ES-I3 (cell line): ENCODE measurements around the gene MLLT1.

Experiments used
- H3K36me3 ChIP-seq: 2 replicates; pipeline ENCODE4 v1.6.1; 2013; ENCODE audit warnings: mild to moderate bottlenecking, low read length, control low read depth, moderate library complexity; ENCODE audit not compliant: insufficient read depth
- H3K4me1 ChIP-seq: 2 replicates; pipeline ENCODE4 v1.6.1; 2013; ENCODE audit warnings: mild to moderate bottlenecking, control low read depth, low read length; ENCODE audit not compliant: insufficient read depth
- H3K9ac ChIP-seq: 2 replicates; pipeline ENCODE4 v1.6.1; 2013; ENCODE audit warnings: low read depth, mild to moderate bottlenecking, low read length, moderate library complexity
- H3K9me3 ChIP-seq: 2 replicates; pipeline ENCODE4 v1.6.1; 2013; ENCODE audit warnings: mild to moderate bottlenecking, low read length, moderate library complexity; ENCODE audit not compliant: control insufficient read depth, insufficient read depth

Gene MLLT1

DNA sequence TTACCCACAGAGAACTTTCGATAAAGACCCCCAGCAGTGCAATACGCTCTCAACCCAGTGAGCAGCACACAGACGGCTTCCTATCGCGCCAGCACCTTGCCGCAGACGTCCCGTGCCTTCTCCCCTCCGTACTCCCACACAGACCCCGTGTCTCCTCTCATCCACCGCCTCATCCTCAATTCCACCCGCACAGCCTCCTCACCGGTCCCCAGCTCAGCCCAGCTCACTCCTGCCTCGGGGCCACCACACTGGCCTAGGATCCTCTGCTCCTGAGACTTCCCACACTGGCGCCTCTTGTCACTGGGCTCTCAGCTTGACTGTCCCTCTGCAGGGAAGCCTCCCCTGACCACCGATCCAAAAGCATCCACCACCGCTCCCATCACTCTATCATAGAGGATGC lies 9.0 kb downstream of the MLLT1 start:
- H3K4me1 ChIP-seq: peaks cover 42% of the 10 kb centered on the region
- no peaks in the 10 kb centered on the region for H3K9me3 ChIP-seq
- no peaks in the 10 kb centered on the region; the same call in 1 of the 2 replicates for H3K36me3 ChIP-seq
- H3K9ac ChIP-seq: no peak overlapping the region

DNA sequence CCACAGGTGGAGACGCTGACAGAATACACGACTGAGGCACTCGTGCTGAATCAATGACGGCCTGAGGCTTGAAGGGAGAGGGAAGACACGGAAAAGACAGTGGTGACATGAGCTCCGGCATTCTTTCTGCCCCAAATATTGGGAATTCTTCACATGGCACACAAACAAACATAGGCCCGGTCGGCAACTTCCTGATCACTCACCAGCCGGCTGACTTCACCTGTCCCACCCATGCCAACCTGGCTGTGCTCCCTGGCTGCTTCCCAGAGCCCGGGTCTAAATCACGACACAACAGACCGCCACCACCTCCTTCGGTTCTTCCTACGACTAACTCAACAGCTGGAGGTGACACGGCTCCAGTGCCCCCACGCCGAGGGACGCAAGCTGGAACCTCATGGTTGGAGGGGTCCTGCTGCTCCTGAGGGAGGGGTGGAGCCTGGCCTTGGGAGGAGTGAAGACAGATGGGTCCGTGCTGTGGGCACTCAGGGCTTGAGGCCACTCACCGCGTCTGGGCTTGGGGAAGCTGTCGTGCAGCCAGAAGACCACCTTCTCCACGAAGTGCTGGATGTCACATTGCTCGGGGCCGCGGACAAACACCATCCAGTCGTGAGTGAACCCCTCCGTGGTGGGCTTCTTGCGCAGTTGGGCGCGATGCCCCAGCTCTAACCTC lies 9.6 kb downstream of the MLLT1 start:
- Histone ChIP-seq H3K36me3 (no peaks in the 10 kb centered on the region; the same call in 1 of the 2 replicates), H3K9ac (no peak overlapping the region), H3K9me3 (no peaks in the 10 kb centered on the region), H3K4me1 (peaks cover 41% of the 10 kb centered on the region)

GRCh38 chr19:6269101-6269886 lies 10.5 kb downstream of the MLLT1 start:
- Histone ChIP-seq H3K9me3 (no peaks in the 10 kb centered on the region), H3K36me3 (no peaks in the 10 kb centered on the region; the same call in 1 of the 2 replicates), H3K4me1 (peaks cover 37% of the 10 kb centered on the region), H3K9ac (no peak overlapping the region)

DNA sequence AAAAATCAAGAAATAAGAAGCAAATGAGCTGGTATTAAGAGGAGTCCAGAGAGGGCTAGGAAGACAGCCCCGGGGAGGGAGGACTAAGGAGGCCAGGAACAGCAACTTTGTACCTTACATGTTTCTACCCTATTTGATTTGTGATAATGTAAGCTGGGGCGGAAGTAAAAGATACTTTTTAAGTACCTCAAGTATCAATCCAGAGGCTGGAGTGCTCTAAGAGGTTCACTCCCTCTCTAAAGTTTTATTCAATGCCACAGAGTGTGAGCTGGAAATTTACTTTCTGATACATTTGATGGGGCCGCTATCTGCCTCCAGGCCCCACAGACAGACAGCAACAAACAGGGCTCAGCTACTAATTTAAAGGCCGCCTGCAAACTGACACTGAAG lies 11.4 kb downstream of the MLLT1 start:
- Histone ChIP-seq H3K9ac (no peak overlapping the region), H3K9me3 (no peaks in the 10 kb centered on the region), H3K36me3 (no peaks in the 10 kb centered on the region; the same call in 1 of the 2 replicates), H3K4me1 (peaks cover 29% of the 10 kb centered on the region)

DNA sequence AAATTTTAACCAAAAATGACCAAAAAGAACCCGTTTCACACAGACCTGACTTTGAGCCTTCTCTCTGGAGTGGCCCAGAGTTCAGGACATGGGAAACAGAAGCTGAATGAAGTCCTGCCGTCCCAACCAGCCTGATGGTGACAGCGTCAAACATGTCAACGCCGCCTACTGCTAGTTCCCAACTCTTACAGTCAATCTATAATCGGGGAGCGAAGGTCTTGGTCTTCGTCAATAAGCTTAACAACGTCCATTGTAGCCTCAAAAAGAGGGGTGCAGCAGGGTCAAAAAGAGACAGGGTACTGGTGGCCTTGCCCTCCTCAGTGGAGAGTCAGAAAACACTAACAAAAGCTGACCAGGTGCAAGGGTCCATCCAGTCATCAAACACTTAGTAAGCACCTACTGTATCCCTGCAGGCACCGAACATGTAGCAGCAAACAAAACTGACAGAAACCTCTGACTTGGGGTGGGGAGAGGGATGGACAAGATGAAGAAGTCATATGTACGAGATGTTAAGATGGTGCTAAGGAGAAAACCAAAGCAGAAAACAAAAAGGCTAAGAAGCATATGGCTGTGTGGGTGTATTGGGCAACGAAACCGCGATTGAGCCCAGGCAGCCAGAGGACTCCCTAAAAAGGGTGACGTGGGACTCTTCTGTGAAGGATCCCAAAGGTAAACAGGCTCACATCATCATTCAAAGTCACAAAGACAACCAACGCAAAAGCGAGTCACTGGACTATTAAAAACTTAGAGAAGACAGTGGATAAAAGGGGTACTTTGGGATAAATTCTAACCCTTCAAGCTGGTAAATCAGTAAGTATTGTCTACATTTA lies 12.0 kb downstream of the MLLT1 start:
- no peaks in the 10 kb centered on the region for H3K9me3 ChIP-seq
- peaks cover 23% of the 10 kb centered on the region for H3K4me1 ChIP-seq
- H3K9ac ChIP-seq: no peak overlapping the region
- no peaks in the 10 kb centered on the region; the same call in 1 of the 2 replicates for H3K36me3 ChIP-seq

DNA sequence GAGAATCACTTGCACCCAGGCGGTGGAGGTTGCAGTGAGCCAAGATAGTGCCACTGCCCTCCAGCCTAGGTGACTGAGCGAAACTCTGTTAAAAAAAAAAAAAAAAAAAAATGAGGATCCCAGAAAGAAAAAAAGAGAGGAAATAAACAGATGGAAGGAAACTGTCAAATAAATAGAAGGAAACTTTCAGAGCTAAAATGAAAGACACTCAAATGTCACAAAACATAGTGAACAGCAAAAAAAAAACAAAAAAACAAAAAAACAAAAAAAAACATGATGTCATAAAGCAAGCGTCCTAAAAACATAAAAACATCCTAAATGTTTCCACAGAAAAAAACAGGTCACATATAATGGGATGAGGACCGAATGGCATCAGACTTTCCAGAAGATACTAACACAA lies 15.0 kb downstream of the MLLT1 start:
- peaks cover 4% of the 10 kb centered on the region; the same call in 1 of the 2 replicates for H3K36me3 ChIP-seq

GRCh38 chr19:6263735-6264444 lies 15.9 kb downstream of the MLLT1 start:
- H3K4me1 ChIP-seq: peaks cover 5% of the 10 kb centered on the region; the same call in 1 of the 2 replicates
- no peak overlapping the region for H3K9ac ChIP-seq
- H3K36me3 ChIP-seq: peaks cover 7% of the 10 kb centered on the region
- H3K9me3 ChIP-seq: no peaks in the 10 kb centered on the region

More for the DNA sequence above, 15.0 kb downstream of the MLLT1 start:
- H3K4me1 ChIP-seq: peaks cover 5% of the 10 kb centered on the region; the same call in 1 of the 2 replicates
- no peak overlapping the region for H3K9ac ChIP-seq
- no peaks in the 10 kb centered on the region for H3K9me3 ChIP-seq

DNA sequence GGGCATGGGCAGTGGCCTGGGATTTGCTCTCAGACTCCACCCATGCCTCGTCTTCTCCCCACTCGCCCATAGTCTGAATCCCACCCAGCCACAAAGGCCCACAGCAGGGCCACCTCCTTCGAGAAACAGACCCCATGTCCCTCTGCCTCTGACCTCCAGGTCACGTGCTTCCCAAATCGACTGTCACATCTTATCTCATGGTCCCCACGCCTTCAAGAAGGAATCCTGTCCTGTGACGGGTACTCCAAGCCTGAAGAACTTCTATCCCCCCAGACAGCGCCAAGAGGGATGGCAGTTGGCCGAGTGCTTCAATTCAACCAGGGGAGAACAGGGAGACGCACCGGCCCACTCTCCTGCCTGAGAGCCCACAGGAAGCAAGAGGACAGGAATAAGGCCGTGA lies 16.5 kb downstream of the MLLT1 start:
- peaks cover 7% of the 10 kb centered on the region for H3K36me3 ChIP-seq

DNA sequence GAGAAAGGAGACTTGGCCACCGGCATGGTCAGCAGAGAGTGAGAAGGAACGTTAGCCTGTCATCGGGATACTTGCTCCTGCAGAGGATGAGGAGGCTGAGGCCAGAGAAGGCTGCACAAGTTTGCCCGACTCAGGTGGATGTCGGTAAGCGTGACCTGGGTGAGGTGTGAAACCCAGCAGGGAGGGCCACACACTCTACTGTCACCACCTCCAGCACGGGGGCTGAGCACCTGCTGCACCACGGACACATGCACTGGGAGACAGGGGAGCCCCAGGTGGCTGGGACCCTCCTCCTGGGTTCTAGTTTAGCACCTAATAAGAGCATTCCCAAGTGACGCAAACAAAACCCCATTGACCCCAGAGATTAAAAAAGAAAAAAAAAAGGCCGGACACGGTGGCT lies 17.3 kb downstream of the MLLT1 start:
- H3K9me3 ChIP-seq: no peaks in the 10 kb centered on the region
- H3K9ac ChIP-seq: no peak overlapping the region
- peaks cover 5% of the 10 kb centered on the region; the same call in 1 of the 2 replicates for H3K4me1 ChIP-seq
- peaks cover 7% of the 10 kb centered on the region for H3K36me3 ChIP-seq

More for the DNA sequence above, 16.5 kb downstream of the MLLT1 start:
- Histone ChIP-seq H3K9me3 (no peaks in the 10 kb centered on the region), H3K9ac (no peak overlapping the region), H3K4me1 (peaks cover 5% of the 10 kb centered on the region; the same call in 1 of the 2 replicates)

GRCh38 chr19:6261883-6262282 lies 17.9 kb downstream of the MLLT1 start:
- Histone ChIP-seq H3K4me1 (peaks cover 5% of the 10 kb centered on the region; the same call in 1 of the 2 replicates), H3K36me3 (peaks cover 7% of the 10 kb centered on the region), H3K9me3 (no peaks in the 10 kb centered on the region), H3K9ac (no peak overlapping the region)

DNA sequence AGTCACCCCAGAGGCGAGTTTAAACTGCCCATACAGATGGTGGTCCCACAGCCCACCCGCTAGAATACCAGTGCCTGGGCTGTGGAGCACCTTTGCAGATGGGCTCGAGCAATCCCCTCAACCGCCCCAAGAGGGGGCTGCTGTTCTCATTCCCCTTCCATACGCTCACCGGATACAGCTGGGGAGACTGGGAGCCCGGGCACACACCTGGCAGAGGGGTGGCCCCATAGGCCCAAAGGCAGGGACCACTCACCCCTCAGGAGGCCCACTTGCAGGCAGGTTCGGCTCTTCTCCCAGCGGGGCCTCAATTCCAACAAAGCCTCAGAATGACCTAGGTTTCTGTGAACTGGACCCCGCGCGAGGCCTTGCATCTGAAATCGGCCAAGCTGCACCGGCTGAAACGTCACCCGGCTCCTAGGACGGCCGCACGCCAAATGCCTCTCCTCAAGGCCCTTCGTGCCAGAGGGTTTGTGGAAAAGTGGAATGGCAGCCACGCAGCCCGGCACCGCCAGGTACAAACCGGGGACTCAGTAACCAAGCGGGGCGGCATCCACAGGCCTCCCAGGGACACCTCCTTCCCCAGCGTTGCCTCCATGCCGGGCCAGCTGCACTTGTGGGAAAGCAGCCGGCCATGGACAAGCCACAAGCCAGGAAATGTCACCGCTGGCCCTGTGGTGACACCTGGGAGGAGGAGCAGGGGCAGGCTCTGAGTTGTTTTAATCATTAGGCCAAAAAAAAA lies 18.7 kb downstream of the MLLT1 start:
- H3K36me3 ChIP-seq: peaks cover 7% of the 10 kb centered on the region
- H3K9me3 ChIP-seq: no peaks in the 10 kb centered on the region
- no peak overlapping the region for H3K9ac ChIP-seq
- H3K4me1 ChIP-seq: peaks cover 5% of the 10 kb centered on the region; the same call in 1 of the 2 replicates

- Histone ChIP-seq H3K36me3 (peaks cover 7% of the 10 kb centered on the region), H3K4me1 (peaks cover 5% of the 10 kb centered on the region; the same call in 1 of the 2 replicates)
Observed at GRCh38 chr19:6260376-6260775, 19.4 kb downstream of the MLLT1 start.

DNA sequence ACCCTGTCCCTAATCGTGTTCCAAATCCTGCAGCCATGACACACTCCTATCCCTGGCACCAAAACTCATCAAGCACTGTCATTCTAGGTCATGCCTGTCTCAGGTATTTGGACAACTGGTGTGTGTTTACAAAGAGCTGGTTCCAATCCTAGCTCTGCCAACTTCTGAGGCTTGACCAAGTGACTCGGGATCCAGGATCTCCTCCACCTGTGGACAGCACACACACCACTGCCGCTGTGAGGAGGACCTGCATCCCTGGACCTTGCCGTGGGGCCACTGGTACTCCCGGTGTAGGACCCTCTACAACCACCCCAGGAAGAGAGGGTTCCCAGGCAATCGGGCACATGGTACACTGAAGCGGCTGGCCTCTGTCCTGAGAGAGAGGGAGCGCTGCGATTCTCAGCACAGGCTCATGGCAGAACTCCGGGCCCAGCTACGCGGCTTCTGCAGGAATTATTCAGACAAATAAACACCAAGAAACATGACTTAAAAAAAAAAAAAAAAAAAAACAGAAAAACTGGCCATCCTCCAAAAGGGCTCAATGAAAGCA lies 20.4 kb downstream of the MLLT1 start:
- peaks cover 7% of the 10 kb centered on the region for H3K36me3 ChIP-seq
- H3K4me1 ChIP-seq: peaks cover 3% of the 10 kb centered on the region; the same call in 1 of the 2 replicates

More at GRCh38 chr19:6260376-6260775, 19.4 kb downstream of the MLLT1 start:
- H3K9ac ChIP-seq: no peak overlapping the region
- H3K9me3 ChIP-seq: no peaks in the 10 kb centered on the region

More for the DNA sequence above, 20.4 kb downstream of the MLLT1 start:
- H3K9me3 ChIP-seq: no peaks in the 10 kb centered on the region
- no peak overlapping the region for H3K9ac ChIP-seq
